B cell (primary cell): ENCODE results near the gene CCDC117.

Experiments
- CTCF ChIP-seq: fragments of 200-600 bp; IDR thresholded peaks from one replicate; pipeline ENCODE4 v1.8.0; 2022; ENCODE audit warnings: antibody characterized with exemption, mild to moderate bottlenecking
- EZH2 ChIP-seq: IDR thresholded peaks from 2 replicates; pipeline ENCODE4 v1.6.1; 2012; ENCODE audit warnings: borderline replicate concordance, low read depth, mild to moderate bottlenecking, moderate library complexity, low read length; ENCODE audit not compliant: insufficient read depth, poor library complexity, severe bottlenecking

DNA sequence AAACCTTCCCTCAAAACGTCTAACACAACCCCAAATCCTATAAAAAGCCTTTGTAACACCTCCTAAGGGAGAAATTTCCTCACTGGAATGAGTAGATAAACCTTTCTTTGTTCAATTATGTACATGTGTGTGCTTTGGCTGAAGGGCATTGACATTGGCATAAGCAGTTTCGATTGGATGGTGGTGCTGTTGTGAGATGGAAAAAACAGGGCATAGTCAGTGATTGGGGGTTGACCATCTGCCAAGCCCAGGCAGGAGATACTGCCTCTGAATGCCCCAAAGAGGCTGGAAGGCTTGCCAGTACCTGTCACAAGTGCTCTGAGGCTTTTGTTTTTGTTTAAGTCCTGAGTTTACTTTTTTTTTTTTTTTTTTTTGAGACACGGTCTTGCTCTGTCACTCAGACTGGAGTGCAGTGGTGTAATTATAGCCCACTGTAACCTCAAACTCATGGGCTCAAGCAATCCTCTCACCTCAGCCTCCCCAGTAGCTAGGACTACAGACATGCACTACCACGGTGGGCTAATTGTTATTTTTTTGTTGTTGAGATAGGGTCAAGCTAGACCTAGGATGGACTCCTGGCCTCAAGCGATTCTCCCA, 1.2 kb upstream of the CCDC117 start:
- no peak for TF ChIP-seq CTCF
- no peak for TF ChIP-seq EZH2
